GM12872 (cell line): Measurements from ENCODE around the gene MARCHF11.

Experiments
- TF ChIP-seq, protein P1 (sequence below): IDR thresholded peaks from 3 replicates; pipeline ENCODE4 v1.5.1; 2011; ENCODE audit warnings: low read depth, mild to moderate bottlenecking, low read length, moderate library complexity; ENCODE audit not compliant: insufficient read depth

Gene MARCHF11

DNA sequence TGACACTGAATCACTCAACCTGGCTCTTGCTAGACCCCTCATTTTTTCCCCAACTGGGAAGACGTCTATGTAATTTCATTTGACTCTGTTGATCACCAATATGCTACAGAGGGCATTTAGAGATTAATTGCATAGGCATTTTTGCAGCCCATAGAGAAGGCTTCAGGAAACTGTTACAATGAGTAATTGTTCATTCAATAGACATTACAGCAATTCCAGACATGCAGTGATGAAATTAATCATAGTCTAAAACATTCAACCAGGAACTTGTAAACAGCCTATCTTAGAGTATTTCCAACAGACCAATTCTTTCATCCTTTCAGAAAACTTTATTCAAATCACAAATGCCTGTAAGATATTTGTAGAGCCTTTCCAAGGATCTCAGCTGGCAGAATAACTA, 122.3 kb downstream of the MARCHF11 start:
- TF ChIP-seq, protein P1, sequence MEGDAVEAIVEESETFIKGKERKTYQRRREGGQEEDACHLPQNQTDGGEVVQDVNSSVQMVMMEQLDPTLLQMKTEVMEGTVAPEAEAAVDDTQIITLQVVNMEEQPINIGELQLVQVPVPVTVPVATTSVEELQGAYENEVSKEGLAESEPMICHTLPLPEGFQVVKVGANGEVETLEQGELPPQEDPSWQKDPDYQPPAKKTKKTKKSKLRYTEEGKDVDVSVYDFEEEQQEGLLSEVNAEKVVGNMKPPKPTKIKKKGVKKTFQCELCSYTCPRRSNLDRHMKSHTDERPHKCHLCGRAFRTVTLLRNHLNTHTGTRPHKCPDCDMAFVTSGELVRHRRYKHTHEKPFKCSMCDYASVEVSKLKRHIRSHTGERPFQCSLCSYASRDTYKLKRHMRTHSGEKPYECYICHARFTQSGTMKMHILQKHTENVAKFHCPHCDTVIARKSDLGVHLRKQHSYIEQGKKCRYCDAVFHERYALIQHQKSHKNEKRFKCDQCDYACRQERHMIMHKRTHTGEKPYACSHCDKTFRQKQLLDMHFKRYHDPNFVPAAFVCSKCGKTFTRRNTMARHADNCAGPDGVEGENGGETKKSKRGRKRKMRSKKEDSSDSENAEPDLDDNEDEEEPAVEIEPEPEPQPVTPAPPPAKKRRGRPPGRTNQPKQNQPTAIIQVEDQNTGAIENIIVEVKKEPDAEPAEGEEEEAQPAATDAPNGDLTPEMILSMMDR = no peak

DNA sequence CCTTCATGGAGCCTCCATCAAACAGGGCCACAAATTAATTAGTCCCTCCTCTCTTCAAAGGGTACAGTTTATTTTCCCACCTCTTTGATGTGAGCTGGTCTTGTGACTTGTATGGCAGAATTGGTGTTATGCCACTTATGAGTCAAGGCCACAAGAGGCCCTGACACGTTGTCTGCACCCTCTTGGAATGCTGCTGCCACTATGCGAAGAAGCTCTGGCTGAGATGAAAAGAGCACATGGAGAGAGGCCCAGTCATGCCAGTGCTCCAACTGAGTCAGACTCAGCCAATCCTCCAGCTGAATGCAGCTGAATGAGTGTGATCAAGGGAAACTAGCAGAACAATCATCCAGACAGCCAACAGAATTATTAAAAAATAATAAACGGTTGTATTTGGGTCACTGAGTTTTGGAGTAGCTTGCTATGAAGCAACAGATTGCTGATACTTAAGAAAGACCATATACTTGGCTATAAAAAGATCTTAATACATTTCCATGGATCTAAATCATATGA, 128.3 kb downstream of the MARCHF11 start:
- TF ChIP-seq, protein P1 = no peak

DNA sequence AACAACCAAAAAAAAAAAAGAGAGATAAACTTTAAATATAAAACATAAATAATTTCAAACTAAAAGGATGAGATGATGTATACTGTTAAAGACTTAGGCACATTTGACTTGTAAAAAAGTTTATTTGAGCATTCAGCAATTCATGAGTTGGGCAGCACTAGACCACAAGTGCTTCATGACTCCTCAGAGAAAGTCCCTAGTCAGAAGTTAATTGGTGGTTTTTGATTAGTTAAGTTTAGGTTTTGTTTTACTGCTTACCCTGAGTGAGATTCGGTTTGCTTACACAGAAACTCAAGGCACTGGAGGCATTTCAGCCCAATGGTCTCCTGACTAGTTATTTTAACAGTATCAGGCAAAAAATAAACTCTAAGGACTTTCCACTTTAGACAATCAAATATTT, 129.2 kb downstream of the MARCHF11 start:
- TF ChIP-seq, protein P1 = no peak

DNA sequence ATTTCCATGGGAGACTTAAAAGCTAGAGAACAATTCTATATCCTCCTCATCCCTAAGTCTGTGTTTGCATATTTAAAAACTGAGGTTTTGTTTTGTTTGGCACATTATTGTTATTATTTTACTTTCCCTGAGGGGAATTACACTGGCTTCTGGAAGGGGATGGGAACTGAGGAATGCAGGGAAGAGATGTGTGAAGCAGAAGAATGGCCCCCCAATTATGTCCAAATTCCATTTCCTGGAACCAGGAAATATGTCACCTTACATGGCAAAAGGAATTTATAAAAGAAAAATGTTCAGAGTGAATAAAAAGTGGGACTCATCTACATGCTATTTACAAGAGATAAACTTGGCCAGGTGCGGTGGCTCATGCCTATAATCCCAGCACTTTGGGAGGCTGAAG, 129.8 kb downstream of the MARCHF11 start:
- TF ChIP-seq, protein P1 = no peak

DNA sequence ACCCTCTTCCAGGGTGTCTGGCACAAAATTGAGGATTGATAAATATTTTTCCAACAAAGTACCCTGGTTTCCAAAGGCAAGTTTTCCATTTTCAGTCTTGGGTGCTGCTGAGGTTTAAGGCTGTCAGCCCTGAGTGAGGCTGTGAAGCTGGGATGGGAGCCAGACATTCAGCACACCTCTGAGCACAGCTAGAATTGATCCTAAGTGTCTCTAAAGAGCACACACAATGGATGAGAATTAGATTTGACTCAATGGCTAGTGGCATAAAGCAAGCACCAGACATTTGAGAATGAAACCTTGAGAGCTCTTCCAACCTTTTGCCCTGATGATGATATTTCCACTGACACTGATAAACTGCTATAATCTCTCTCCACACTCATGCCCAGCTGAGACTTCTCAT, 131.5 kb downstream of the MARCHF11 start:
- TF ChIP-seq, protein P1 = no peak

DNA sequence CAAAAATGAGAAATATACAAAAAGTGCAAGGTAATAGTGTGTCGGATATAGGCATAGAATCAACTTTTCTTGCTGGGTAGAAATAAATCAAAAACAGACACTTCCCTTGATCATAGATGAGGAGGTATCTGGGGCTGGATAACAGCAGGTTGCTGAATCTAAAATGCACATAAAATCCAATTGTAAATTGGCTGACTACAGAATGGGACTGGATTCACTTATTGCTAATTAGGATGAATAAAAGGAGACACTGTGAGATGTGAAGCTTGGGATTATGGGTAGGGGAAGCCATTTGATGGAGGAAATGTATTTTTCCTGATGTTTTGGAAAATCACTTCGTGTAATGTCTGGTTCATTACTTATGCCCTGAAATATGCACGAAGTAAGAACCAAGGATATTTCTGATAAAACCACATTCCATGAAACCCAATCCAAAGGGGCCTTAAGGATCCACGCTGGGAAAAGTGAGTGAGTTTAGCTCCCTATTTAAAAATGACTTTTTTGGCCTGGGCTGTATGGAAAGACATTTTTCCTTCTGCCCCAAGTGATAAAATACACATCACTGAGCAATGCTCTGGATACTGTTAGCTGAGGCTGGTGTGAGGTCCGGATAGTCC, 136.1 kb downstream of the MARCHF11 start:
- TF ChIP-seq, protein P1 = no peak

DNA sequence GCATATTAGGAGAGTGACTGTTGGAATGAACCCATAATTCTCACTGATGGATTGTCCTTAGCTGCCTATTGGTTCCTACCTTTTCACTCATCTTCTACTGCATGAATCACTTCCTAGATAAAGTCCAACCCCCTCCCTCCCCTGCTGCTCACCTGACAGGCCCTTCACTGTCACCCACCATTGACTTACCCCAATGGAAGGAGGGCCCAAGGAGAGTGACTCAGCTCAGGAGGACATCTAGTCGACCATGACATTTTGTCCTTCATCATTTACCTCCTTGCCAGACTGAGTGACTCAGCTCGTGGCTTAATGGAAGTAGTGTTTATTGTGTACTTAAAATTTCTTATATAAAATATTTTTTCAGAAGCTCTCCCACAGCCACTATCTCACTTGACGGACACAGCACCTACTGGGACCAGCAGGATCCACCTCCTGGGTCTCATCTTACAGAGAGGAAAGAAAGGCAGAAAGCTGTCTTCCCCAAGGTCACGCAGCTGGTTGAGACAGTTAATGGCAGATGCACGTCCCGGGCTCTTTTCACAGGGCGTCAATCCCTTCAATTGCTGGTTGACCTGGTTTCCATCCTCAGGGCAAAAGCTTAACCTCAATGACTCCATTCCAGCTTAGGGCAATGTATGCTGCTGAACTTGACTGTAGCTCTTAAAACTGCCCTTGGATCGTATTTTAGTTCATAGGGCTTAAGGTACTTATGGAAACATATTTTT, 142.3 kb downstream of the MARCHF11 start:
- TF ChIP-seq, protein P1 = no peak
